Panc1 (cell line): ENCODE measurements around the gene ZNF469. TPM values are rescaled to one million over a fixed set of nuclear protein-coding genes. Genes with fewer than 3 reads are reported as not detected.

Source experiments
- ATAC-seq: fragments of 200-7000 bp; cut with Tn5 transposase; 2 replicates; pipeline ENCODE4 v1.9.1; 2020; ENCODE audit warnings: mild to moderate bottlenecking, moderate library complexity
- BruUV-seq: library from RNA; stranded (reverse); fragments of 400-500 nt; replicated peaks from 2 replicates; lab custom pipeline; 2021; lab: Mats Ljungman, UMichigan
- CTCF ChIA-PET: fragments of 300-600 bp; sonication (Branson Sonifier 250); formaldehyde crosslinking; loops from one replicate; lab custom pipeline; 2022; ENCODE audit warnings: antibody characterized with exemption; lab: Charles Lee
- POLR2A ChIA-PET: fragments of 300-600 bp; sonication (Branson Sonifier 250); formaldehyde crosslinking; loops from one replicate; lab custom pipeline; 2022; ENCODE audit warnings: antibody characterized with exemption; lab: Charles Lee
- DNase-seq: peaks from one replicate; pipeline ENCODE4 v3.0.0-alpha.2; 2010; ENCODE audit warnings: low read depth, low spot score
- H3K27ac ChIP-seq: 2 replicates; pipeline ENCODE4 v1.5.1; 2011; ENCODE audit warnings: mild to moderate bottlenecking, low read length, inconsistent platforms
- H3K27me3 ChIP-seq: fragments of 200-500 bp; sonication (Bioruptor generic); 2 replicates; pipeline ENCODE4 v1.6.0; 2014; ENCODE audit warnings: low read length, inconsistent platforms; ENCODE audit not compliant: control insufficient read depth, insufficient read depth
- H3K36me3 ChIP-seq: fragments of 200-500 bp; sonication (Bioruptor generic); 2 replicates; pipeline ENCODE4 v1.5.1; 2014; ENCODE audit warnings: inconsistent platforms, mild to moderate bottlenecking, low read length, moderate library complexity; ENCODE audit not compliant: control insufficient read depth, insufficient read depth
- H3K4me1 ChIP-seq: 2 replicates; pipeline ENCODE4 v1.5.1; 2011; ENCODE audit warnings: inconsistent platforms, mild to moderate bottlenecking, low read length, moderate library complexity; ENCODE audit not compliant: control insufficient read depth, insufficient read depth
- H3K4me3 ChIP-seq, 2 experiments: 2 replicates each; pipeline ENCODE4 v1.5.1; 2011 to 2012; ENCODE audit warnings: low read depth in 2 of 2, low read length in 2 of 2, mild to moderate bottlenecking in 2 of 2, inconsistent platforms in 1 of 2, moderate library complexity in 1 of 2
- H3K9me3 ChIP-seq: fragments of 200-500 bp; sonication (Bioruptor generic); 2 replicates; pipeline ENCODE4 v1.5.1; 2014; ENCODE audit warnings: low read depth, mild to moderate bottlenecking, inconsistent platforms, low read length, moderate library complexity; ENCODE audit not compliant: control insufficient read depth, insufficient read depth
- CTCF ChIP-seq: fragments of 450-650 bp; IDR thresholded peaks from 2 replicates; pipeline ENCODE4 v1.5.1; 2017; ENCODE audit warnings: mild to moderate bottlenecking
- POLR2AphosphoS5 ChIP-seq: IDR thresholded peaks from 2 replicates; pipeline ENCODE4 v1.6.1; 2012; ENCODE audit warnings: mild to moderate bottlenecking, low read depth, low read length, moderate library complexity
- REST ChIP-seq, 2 experiments: IDR thresholded peaks; 2 replicates each; pipeline ENCODE4 v1.6.1; 2011 to 2012; ENCODE audit warnings: low read depth in 2 of 2, control low read depth in 1 of 2, low read length in 1 of 2, mild to moderate bottlenecking in 1 of 2, moderate library complexity in 1 of 2; ENCODE audit not compliant: insufficient read depth in 1 of 2
- SIN3A ChIP-seq: IDR thresholded peaks from 2 replicates; pipeline ENCODE4 v1.6.1; 2012; ENCODE audit warnings: low read depth, mild to moderate bottlenecking, low read length, moderate library complexity, borderline replicate concordance; ENCODE audit not compliant: insufficient read depth
- TCF7L2 ChIP-seq: IDR thresholded peaks from 2 replicates; pipeline ENCODE4 v1.6.1; 2011; ENCODE audit warnings: mild to moderate bottlenecking, low read depth, low read length, inconsistent platforms
- in situ Hi-C: cut with HindIII; loops from 2 replicates; pipeline ENCODE4 v1.10.0; 2016; ENCODE audit warnings: low sequenced_read_pairs, low pct_unique_long_range_greater_than_20kb
- intact Hi-C: fragments of 100-400 bp; cut with micrococcal nuclease; formaldehyde crosslinking; loops from one replicate; pipeline ENCODE4 v1.10.0; 2022; ENCODE audit not compliant: unreplicated experiment
- total RNA-seq: library from RNA; stranded (reverse); gene quantifications from one replicate; pipeline ENCODE4 v1.2.1, GENCODE V29; 2021; ENCODE audit not compliant: unreplicated experiment

The ZNF469 gene
- total RNA-seq, 1 experiment from 2014 or later, result 1.3 TPM

GRCh38 chr16:88385831-88386815 is 3.4 kb downstream of the ZNF469 start:
- TF ChIP-seq REST (IDR thresholded peaks at IDR 0.05; ENCODE audit: insufficient read depth in 1 of 2, low read depth in 2 of 2, low read length in 1 of 2), result no peak
- TF ChIP-seq SIN3A, result no peak
- no peak for TF ChIP-seq POLR2AphosphoS5
- TF ChIP-seq TCF7L2, result no peak
- TF ChIP-seq CTCF, result no peak
- in situ Hi-C loops, result no loop called here
- Histone ChIP-seq H3K4me1 (peaks cover 11% of the 10 kb centered on the region), H3K9me3 (no peaks in the 10 kb centered on the region), H3K27ac (no peak overlapping the region), H3K27me3 (no peaks in the 10 kb centered on the region), H3K4me3 (no peak overlapping the region), H3K36me3 (no peaks in the 10 kb centered on the region)
- no TSS peak for BruUV-seq
- POLR2A ChIA-PET, result no interaction called here
- no peak for DNase-seq
- CTCF ChIA-PET, result no interaction called here
- ATAC-seq, result no peak
- intact Hi-C loops, result no loop called here

GRCh38 chr16:88387180-88387765 is 4.5 kb downstream of the ZNF469 start:
- no peak for ATAC-seq
- Histone ChIP-seq H3K27me3 (no peaks in the 10 kb centered on the region), H3K36me3 (no peaks in the 10 kb centered on the region), H3K27ac (no peak overlapping the region), H3K4me1 (peaks cover 11% of the 10 kb centered on the region), H3K4me3 (no peak overlapping the region), H3K9me3 (no peaks in the 10 kb centered on the region)
- intact Hi-C loops (no loop called here), in situ Hi-C loops (no loop called here)
- no peak for DNase-seq
- POLR2A ChIA-PET, result no interaction called here
- TF ChIP-seq POLR2AphosphoS5 (no peak), REST (IDR thresholded peaks at IDR 0.05; ENCODE audit: insufficient read depth in 1 of 2, low read depth in 2 of 2, low read length in 1 of 2) (no peak)
- no TSS peak for BruUV-seq
- CTCF ChIA-PET, result no interaction called here
